Gastroesophageal sphincter (tissue), 4 donors: ENCODE measurements around the gene CAMKK1. TPM values are rescaled to one million over a fixed set of nuclear protein-coding genes. Genes with fewer than 3 reads are reported as not detected.

ENCODE experiments used
- ATAC-seq: fragments of 150-250 bp; one replicate; pipeline ENCODE4 v1.9.1; 2016; ENCODE audit warnings: mild to moderate bottlenecking, moderate library complexity
- H3K27ac ChIP-seq, 4 donors: fragments of 200-600 bp; sonication (generic) in 3 of 4; 1 replicate in 3 of 4; 2 replicates in 1 of 4; pipeline ENCODE4 v1.5.1; 2016 to 2019
- H3K27me3 ChIP-seq: fragments of 200-600 bp; sonication (generic); one replicate; pipeline ENCODE4 v1.5.1; 2019
- H3K36me3 ChIP-seq, 2 donors: fragments of 200-600 bp; sonication (generic); one replicate each; pipeline ENCODE4 v1.5.1; 2019; ENCODE audit warnings: control low read depth in 1 of 2
- H3K4me1 ChIP-seq, 3 donors: fragments of 200-600 bp; sonication (generic); 1 replicate in 2 of 3; 2 replicates in 1 of 3; pipeline ENCODE4 v1.5.1; 2016 to 2019; ENCODE audit warnings: control low read depth in 2 of 3
- H3K4me3 ChIP-seq, 2 donors: fragments of 200-600 bp; sonication (generic); one replicate each; pipeline ENCODE4 v1.5.1; 2019; ENCODE audit warnings: mild to moderate bottlenecking in 1 of 2, moderate library complexity in 1 of 2
- H3K9me3 ChIP-seq, 3 donors: fragments of 200-600 bp; sonication (generic); one replicate each; pipeline ENCODE4 v1.5.1; 2017 to 2019; ENCODE audit warnings: control low read depth in 2 of 3
- EP300 ChIP-seq: sonication (generic); formaldehyde crosslinking; IDR thresholded peaks from one replicate; pipeline ENCODE4 v1.6.1; 2017; ENCODE audit warnings: antibody characterized with exemption, mild to moderate bottlenecking
- POLR2A ChIP-seq, 2 donors: fragments of 450-650 bp; IDR thresholded peaks; one replicate each; pipeline ENCODE4 v1.6.1; 2017; ENCODE audit warnings: antibody characterized with exemption in 2 of 2, mild to moderate bottlenecking in 2 of 2, moderate library complexity in 1 of 2
- POLR2AphosphoS5 ChIP-seq: sonication (generic); formaldehyde crosslinking; IDR thresholded peaks from one replicate; pipeline ENCODE4 v1.6.1; 2017; ENCODE audit warnings: antibody characterized with exemption
- WGBS, 2 donors: methylation state at CpG; one replicate each; pipeline ENCODE4 v1.1.5; 2018; ENCODE audit warnings: low coverage in 1 of 2; 5-methylcytosine and 5-hydroxymethylcytosine counted together
- total RNA-seq, 4 donors: library from RNA; depleted of rRNA; stranded (reverse); fragments of >200 nt; gene quantifications; one replicate each; pipeline ENCODE4 v1.1.0, GENCODE V29; 2016
- TF ChIP-seq, protein P1 (sequence below), 4 experiments: fragments of 200-600 bp in 2 of 4; fragments of 450-650 bp in 2 of 4; sonication (generic) in 1 of 4; IDR thresholded peaks; one replicate each; pipeline ENCODE4 v1.5.1; 2017 to 2019; ENCODE audit warnings: antibody characterized with exemption in 4 of 4, mild to moderate bottlenecking in 2 of 4, moderate library complexity in 2 of 4

The CAMKK1 gene
- total RNA-seq, 4 donors from 2014 or later: 3.4 to 7.1 (median 3.8) TPM

DNA sequence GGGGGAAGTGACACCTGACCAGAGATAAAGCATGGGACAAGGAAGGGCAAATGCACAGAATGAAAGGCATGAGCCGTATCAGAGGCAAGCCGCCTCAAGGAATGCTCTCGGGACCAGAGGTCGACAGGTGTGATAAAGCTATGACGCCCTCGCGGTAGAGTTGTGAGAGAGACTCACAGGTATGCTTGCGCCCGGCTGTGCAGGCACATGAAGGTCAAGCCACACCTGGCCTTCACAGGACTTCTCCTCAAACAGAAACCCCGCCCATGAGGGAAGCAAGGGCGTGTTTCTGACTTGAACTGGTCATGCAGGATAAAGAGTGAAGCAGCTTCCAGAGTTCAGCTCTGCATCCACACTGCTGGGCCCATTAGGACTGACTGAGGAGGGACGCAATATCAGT lies 54.6 kb downstream of the CAMKK1 start:
- WGBS, 2 donors: 73 to 85% methylated on average over 7 to 10 of the region's 12 CpGs
- TF ChIP-seq, protein P1, sequence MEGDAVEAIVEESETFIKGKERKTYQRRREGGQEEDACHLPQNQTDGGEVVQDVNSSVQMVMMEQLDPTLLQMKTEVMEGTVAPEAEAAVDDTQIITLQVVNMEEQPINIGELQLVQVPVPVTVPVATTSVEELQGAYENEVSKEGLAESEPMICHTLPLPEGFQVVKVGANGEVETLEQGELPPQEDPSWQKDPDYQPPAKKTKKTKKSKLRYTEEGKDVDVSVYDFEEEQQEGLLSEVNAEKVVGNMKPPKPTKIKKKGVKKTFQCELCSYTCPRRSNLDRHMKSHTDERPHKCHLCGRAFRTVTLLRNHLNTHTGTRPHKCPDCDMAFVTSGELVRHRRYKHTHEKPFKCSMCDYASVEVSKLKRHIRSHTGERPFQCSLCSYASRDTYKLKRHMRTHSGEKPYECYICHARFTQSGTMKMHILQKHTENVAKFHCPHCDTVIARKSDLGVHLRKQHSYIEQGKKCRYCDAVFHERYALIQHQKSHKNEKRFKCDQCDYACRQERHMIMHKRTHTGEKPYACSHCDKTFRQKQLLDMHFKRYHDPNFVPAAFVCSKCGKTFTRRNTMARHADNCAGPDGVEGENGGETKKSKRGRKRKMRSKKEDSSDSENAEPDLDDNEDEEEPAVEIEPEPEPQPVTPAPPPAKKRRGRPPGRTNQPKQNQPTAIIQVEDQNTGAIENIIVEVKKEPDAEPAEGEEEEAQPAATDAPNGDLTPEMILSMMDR (IDR thresholded peaks at IDR 0.05): no peak
- TF ChIP-seq POLR2A (IDR thresholded peaks at IDR 0.05) (no peak), EP300 (no peak), POLR2AphosphoS5 (no peak)
- Histone ChIP-seq H3K4me1 (peaks cover 0 to 16% (median 0%) of the 10 kb centered on the region in 3 donors), H3K27ac (no peak overlapping the region), H3K9me3 (no peaks in the 10 kb centered on the region), H3K27me3 (no peaks in the 10 kb centered on the region), H3K36me3 (peaks cover 0 to 98% of the 10 kb centered on the region in 2 donors), H3K4me3 (no peak overlapping the region)
- ATAC-seq: no peak

DNA sequence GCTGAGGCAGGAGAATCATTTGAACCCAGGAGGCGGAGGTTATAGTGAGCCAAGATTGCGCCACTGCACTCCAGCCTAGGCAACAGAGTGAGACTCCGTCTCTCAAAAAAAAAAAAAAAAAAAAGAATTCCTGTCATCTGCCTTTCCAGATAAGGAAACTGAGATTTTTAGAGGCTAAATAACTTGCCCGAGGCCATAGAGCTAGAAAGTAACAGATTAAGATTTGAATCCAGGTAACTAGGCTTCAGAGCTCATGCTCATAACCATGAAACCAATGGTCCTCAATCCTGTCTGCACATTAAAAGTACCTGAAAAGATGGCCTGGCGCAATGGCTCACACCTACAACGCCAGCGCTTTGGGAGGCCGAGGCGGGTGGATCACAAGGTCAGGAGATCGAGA lies 56.3 kb downstream of the CAMKK1 start:
- no peak for ATAC-seq
- Histone ChIP-seq H3K4me3 (no peak overlapping the region), H3K27me3 (no peaks in the 10 kb centered on the region), H3K9me3 (no peaks in the 10 kb centered on the region), H3K36me3 (peaks cover 0 to 88% of the 10 kb centered on the region in 2 donors), H3K4me1 (peaks cover 0 to 15% (median 0%) of the 10 kb centered on the region in 3 donors), H3K27ac (no peak overlapping the region)
- no peak for TF ChIP-seq POLR2A (IDR thresholded peaks at IDR 0.05)
- TF ChIP-seq, protein P1 (IDR thresholded peaks at IDR 0.05): no peak
- no peak for TF ChIP-seq POLR2AphosphoS5
- TF ChIP-seq EP300: no peak
- WGBS, 2 donors: 82 to 100% methylated on average over 2 to 5 of the region's 10 CpGs

DNA sequence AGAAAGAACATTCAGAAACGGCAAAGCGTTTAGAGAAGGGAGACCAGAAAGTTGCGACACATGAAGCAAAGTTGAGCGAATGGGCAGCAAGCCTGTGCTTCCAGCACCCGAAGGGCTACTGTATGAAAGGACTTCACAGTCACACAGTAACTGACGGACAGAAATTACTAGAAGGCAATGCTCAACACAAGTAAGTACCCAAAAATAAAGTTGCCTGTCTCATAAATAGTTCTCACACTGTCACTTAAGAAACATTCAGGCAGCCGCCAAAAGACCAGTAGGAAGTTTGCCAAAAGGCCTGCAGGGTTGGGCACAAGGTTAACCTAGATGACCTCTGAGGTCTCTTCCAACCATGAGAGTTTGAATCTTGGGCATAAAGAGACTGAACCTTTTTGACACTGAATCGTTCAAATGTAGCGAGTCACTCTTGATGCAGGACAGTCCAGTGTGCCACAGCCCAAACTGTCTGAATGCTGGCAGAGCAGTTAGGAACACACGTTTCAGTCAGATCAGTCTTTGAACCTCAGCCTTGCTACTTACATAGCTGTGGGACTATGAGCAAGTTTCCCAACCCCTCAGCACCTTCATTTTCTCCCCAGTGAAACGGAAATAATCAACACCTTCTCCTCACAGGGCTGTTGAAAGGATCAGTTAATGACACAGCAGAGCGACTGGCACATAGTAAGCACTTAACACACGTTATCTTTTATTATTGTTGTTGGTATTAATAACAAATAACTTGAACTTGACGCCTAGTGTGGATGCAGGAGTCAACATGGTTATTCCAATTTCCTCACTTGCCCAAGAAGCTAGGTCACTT lies 57.2 kb downstream of the CAMKK1 start:
- no peaks in the 10 kb centered on the region for H3K9me3 ChIP-seq
- no peaks in the 10 kb centered on the region for H3K27me3 ChIP-seq
- 65% methylated on average over 10 to 13 of the region's 14 CpGs for WGBS, 2 donors
- peaks cover 0 to 15% (median 0%) of the 10 kb centered on the region in 3 donors for H3K4me1 ChIP-seq
- no peak overlapping the region for H3K4me3 ChIP-seq
- peaks cover 0 to 83% of the 10 kb centered on the region in 2 donors for H3K36me3 ChIP-seq
- H3K27ac ChIP-seq: no peak overlapping the region
- no peak for ATAC-seq
- no peak for TF ChIP-seq EP300
- TF ChIP-seq, protein P1 (IDR thresholded peaks at IDR 0.05): no peak
- TF ChIP-seq POLR2A (IDR thresholded peaks at IDR 0.05): no peak
- TF ChIP-seq POLR2AphosphoS5: no peak

DNA sequence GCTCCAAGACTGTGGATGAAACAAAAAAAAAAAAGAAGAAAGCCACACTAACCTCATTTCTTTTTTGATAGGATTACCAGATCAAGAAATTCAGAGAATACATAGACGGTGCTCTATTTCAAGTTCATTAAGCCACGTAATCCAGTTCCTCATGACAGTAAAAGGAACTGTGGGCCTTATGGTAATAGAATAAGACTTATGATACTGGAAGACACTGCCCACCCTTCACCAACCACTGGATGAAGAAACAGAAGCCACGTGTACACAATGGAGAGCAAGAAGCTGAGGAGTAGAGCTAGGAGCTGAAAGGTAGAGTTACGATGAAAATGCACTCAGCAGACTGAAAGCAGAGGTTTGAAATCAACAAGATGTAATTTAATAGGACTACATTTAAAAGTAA lies 58.0 kb downstream of the CAMKK1 start:
- TF ChIP-seq, protein P1 (IDR thresholded peaks at IDR 0.05): no peak
- TF ChIP-seq POLR2A (IDR thresholded peaks at IDR 0.05) (no peak), POLR2AphosphoS5 (no peak), EP300 (no peak)
- Histone ChIP-seq H3K4me3 (no peak overlapping the region), H3K27me3 (no peaks in the 10 kb centered on the region), H3K36me3 (peaks cover 0 to 77% of the 10 kb centered on the region in 2 donors), H3K27ac (no peak overlapping the region), H3K4me1 (peaks cover 0 to 15% (median 0%) of the 10 kb centered on the region in 3 donors), H3K9me3 (no peaks in the 10 kb centered on the region)
- WGBS, 2 donors: 84 to 100% methylated on average over 3 to 4 of the region's 4 CpGs
- ATAC-seq: no peak

DNA sequence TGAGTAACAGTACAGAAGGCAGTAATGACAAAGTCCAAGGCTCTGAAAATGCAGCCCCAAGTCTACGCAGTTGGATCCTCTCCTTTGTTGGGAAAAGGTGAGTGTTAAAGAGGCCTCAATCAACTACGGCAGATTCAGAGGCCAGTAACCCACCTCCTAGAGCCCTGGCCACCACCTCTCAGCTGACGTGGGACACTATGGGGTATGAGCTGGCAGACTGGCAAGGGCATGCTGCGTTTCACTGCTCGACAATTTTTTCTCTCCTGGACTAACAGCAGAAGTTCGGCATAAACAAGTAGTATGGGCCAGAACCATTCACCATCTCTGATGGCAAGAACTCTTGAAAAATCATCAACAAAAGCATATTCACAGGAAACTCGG lies 64.0 kb downstream of the CAMKK1 start:
- TF ChIP-seq, protein P1 (IDR thresholded peaks at IDR 0.05): no peak
- no peak for TF ChIP-seq POLR2A (IDR thresholded peaks at IDR 0.05)
- no peak for TF ChIP-seq EP300
- no peak for TF ChIP-seq POLR2AphosphoS5
- peaks cover 0 to 71% of the 10 kb centered on the region in 2 donors for H3K36me3 ChIP-seq
- ATAC-seq: no peak
- 71 to 90% methylated on average over 1 to 7 of the region's 7 CpGs for WGBS, 2 donors
- H3K4me3 ChIP-seq: no peak overlapping the region
- peak overlapping the region; percentile 21 to 77 (median 72) for H3K27ac ChIP-seq
- H3K4me1 ChIP-seq: peaks cover 0 to 23% (median 7%) of the 10 kb centered on the region in 3 donors
- no peaks in the 10 kb centered on the region for H3K9me3 ChIP-seq
- H3K27me3 ChIP-seq: no peaks in the 10 kb centered on the region
